Testis (tissue), 2 donors: ENCODE measurements around the gene E2F3.
"Not testable (repeated sequence)": the region's sequence is repeated elsewhere in the genome, so short reads cannot be mapped to it uniquely, and the experiment has no call there.

Experiments
- POLR2A ChIP-seq: fragments of 450-650 bp; IDR thresholded peaks from one replicate; pipeline ENCODE4 v1.6.1; 2017; ENCODE audit warnings: antibody characterized with exemption, mild to moderate bottlenecking, moderate library complexity
- TF ChIP-seq, protein P1 (sequence below), 3 experiments: fragments of 450-650 bp in 2 of 3; fragments of 200-600 bp in 1 of 3; sonication (generic) in 1 of 3; IDR thresholded peaks; one replicate each; pipeline ENCODE4 v1.5.1; 2016 to 2019; ENCODE audit warnings: antibody characterized with exemption in 3 of 3, mild to moderate bottlenecking in 2 of 3, moderate library complexity in 1 of 3

DNA sequence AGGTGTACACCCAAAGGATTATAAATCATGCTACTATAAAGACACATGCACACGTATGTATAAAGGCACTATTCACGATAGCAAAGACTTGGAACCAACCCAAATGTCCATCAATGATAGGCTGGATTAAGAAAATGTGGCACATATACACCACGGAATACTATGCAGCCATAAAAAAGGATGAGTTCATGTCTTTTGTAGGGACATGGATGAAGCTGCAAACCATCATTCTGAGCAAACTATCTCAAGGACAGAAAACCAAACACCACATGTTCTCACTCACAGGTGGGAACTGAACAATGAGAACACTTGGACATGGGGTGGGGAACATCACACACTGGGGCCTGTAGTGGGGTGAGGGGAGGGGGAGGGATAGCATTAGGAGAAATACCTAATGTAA, 123.5 kb downstream of the E2F3 start:
- not testable (repeated sequence) for TF ChIP-seq POLR2A
- TF ChIP-seq, protein P1, sequence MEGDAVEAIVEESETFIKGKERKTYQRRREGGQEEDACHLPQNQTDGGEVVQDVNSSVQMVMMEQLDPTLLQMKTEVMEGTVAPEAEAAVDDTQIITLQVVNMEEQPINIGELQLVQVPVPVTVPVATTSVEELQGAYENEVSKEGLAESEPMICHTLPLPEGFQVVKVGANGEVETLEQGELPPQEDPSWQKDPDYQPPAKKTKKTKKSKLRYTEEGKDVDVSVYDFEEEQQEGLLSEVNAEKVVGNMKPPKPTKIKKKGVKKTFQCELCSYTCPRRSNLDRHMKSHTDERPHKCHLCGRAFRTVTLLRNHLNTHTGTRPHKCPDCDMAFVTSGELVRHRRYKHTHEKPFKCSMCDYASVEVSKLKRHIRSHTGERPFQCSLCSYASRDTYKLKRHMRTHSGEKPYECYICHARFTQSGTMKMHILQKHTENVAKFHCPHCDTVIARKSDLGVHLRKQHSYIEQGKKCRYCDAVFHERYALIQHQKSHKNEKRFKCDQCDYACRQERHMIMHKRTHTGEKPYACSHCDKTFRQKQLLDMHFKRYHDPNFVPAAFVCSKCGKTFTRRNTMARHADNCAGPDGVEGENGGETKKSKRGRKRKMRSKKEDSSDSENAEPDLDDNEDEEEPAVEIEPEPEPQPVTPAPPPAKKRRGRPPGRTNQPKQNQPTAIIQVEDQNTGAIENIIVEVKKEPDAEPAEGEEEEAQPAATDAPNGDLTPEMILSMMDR (IDR thresholded peaks at IDR 0.05) = not testable (repeated sequence)
